ENCODE measurements around the gene CD46.

The CD46 gene

GRCh38 chr1:207740207-207740606 lies 11.6 kb upstream of the CD46 start:
- H3K27ac ChIP-seq, result no peak overlapping the region
- TF ChIP-seq CTCF (IDR thresholded peaks at IDR 0.05), result no peak
- no peak overlapping the region for H3K4me3 ChIP-seq
- DNase-seq (ENCODE audit: low spot score), result no peak

GRCh38 chr1:207742850-207743555 lies 8.9 kb upstream of the CD46 start:
- Histone ChIP-seq H3K4me3 (no peak overlapping the region), H3K27ac (no peak overlapping the region)
- TF ChIP-seq CTCF (IDR thresholded peaks at IDR 0.05), result no peak
- no peak for DNase-seq (ENCODE audit: low spot score)

- TF ChIP-seq CTCF (IDR thresholded peaks at IDR 0.05), result no peak
- DNase-seq (ENCODE audit: low spot score), result no peak
- H3K27ac ChIP-seq, result no peak overlapping the region
- no peak overlapping the region for H3K4me3 ChIP-seq
These were observed 7.8 kb upstream of the CD46 start for GRCh38 chr1:207744000-207744534.

- DNase-seq (ENCODE audit: low spot score), result no peak
- H3K27ac ChIP-seq, result no peak overlapping the region
- no peak for TF ChIP-seq CTCF (IDR thresholded peaks at IDR 0.05)
- H3K4me3 ChIP-seq, result no peak overlapping the region
These were observed 6.6 kb upstream of the CD46 start for GRCh38 chr1:207745285-207745684.

GRCh38 chr1:207745839-207746767 lies 5.8 kb upstream of the CD46 start:
- DNase-seq (ENCODE audit: low spot score), result no peak
- no peak overlapping the region for H3K4me3 ChIP-seq
- no peak overlapping the region for H3K27ac ChIP-seq

More at GRCh38 chr1:207745839-207746767, 5.8 kb upstream of the CD46 start:
- TF ChIP-seq CTCF (IDR thresholded peaks at IDR 0.05), result no peak

Data from coronary artery (tissue), 2 donors.